ENCODE results near the gene RPGR.

DNA sequence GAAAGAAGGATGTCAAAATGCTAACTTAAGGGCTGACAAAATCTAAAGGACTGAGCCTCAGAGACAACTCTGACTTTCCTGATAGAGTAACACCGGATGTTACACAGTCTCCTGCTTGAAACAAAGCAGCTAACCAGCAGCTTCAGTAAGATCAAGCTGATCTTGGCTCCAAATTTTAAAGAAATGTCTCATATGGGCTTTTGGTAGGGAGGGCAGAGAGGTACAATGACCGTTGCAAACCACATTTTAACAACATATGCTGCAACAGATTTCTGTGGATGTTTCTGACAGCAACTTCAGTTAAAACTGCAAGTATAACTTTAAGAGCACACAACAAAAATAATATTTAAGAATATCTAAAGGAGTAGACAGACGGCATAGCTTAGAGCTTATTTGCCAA is 9.1 kb downstream of the RPGR start:
- TF ChIP-seq, protein P1, sequence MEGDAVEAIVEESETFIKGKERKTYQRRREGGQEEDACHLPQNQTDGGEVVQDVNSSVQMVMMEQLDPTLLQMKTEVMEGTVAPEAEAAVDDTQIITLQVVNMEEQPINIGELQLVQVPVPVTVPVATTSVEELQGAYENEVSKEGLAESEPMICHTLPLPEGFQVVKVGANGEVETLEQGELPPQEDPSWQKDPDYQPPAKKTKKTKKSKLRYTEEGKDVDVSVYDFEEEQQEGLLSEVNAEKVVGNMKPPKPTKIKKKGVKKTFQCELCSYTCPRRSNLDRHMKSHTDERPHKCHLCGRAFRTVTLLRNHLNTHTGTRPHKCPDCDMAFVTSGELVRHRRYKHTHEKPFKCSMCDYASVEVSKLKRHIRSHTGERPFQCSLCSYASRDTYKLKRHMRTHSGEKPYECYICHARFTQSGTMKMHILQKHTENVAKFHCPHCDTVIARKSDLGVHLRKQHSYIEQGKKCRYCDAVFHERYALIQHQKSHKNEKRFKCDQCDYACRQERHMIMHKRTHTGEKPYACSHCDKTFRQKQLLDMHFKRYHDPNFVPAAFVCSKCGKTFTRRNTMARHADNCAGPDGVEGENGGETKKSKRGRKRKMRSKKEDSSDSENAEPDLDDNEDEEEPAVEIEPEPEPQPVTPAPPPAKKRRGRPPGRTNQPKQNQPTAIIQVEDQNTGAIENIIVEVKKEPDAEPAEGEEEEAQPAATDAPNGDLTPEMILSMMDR (conservative IDR thresholded peaks at IDR 0.05; ENCODE audit: low read length), result no peak
- no peak for TF ChIP-seq EZH2phosphoT487 (IDR thresholded peaks at IDR 0.05; ENCODE audit: borderline replicate concordance)
